Natural killer cell (primary cell): ENCODE data around the gene SLC23A2. TPM values are rescaled to one million over a fixed set of nuclear protein-coding genes. Genes with fewer than 3 reads are reported as not detected.

Experiments used
- ATAC-seq, 3 donors: fragments of 150-1000 bp in 2 of 3; fragments of 200-7000 bp in 1 of 3; cut with Tn5 transposase; 1 replicate in 1 of 3; 2 replicates in 2 of 3; pipeline ENCODE4 v1.10.0; 2021; ENCODE audit warnings: mild to moderate bottlenecking in 2 of 3, moderate library complexity in 2 of 3
- DNase-seq, 2 donors: peaks; one replicate each; pipeline versions ENCODE4 v3.0.0 to v3.0.0-alpha.2; 2013 to 2021; ENCODE audit warnings: mixed read lengths in 1 of 2
- H3K27ac ChIP-seq: one replicate; pipeline ENCODE4 v1.5.1; 2013; ENCODE audit warnings: mild to moderate bottlenecking, low read length
- H3K27me3 ChIP-seq: one replicate; pipeline ENCODE4 v1.6.1; 2013; ENCODE audit warnings: low read length; ENCODE audit not compliant: control insufficient read depth, insufficient read depth
- H3K36me3 ChIP-seq: one replicate; pipeline ENCODE4 v1.6.1; 2013; ENCODE audit warnings: low read length; ENCODE audit not compliant: control insufficient read depth, insufficient read depth
- H3K4me1 ChIP-seq: one replicate; pipeline ENCODE4 v1.6.1; 2013; ENCODE audit warnings: low read length; ENCODE audit not compliant: control insufficient read depth, insufficient read depth
- H3K4me3 ChIP-seq: one replicate; pipeline ENCODE4 v1.5.1; 2013; ENCODE audit warnings: low read length
- H3K9me3 ChIP-seq: one replicate; pipeline ENCODE4 v1.6.1; 2013; ENCODE audit warnings: low read length; ENCODE audit not compliant: control insufficient read depth, insufficient read depth
- H3K27ac Mint-ChIP-seq, 2 donors: one replicate each; pipeline ENCODE4 v1.8.0; 2022; ENCODE audit warnings: mild to moderate bottlenecking in 2 of 2, mixed read lengths in 2 of 2, moderate library complexity in 1 of 2
- H3K27me3 Mint-ChIP-seq, 2 donors: one replicate each; pipeline ENCODE4 v1.8.0; 2022; ENCODE audit warnings: low read depth in 2 of 2, mixed read lengths in 2 of 2
- H3K36me3 Mint-ChIP-seq: one replicate; pipeline ENCODE4 v1.8.0; 2022; ENCODE audit warnings: mixed read lengths
- H3K4me1 Mint-ChIP-seq, 2 donors: one replicate each; pipeline ENCODE4 v1.8.0; 2022; ENCODE audit warnings: mixed read lengths in 2 of 2
- H3K4me3 Mint-ChIP-seq: one replicate; pipeline ENCODE4 v1.8.0; 2022; ENCODE audit warnings: mild to moderate bottlenecking, moderate library complexity, mixed read lengths
- H3K9me3 Mint-ChIP-seq, 2 donors: one replicate each; pipeline ENCODE4 v1.8.0; 2022; ENCODE audit warnings: mixed read lengths in 2 of 2
- WGBS: methylation state at CpG from one replicate; pipeline ENCODE4 v1.1.7; 2013; ENCODE audit warnings: missing lambda C conversion rate; ENCODE audit not compliant: insufficient coverage; 5-methylcytosine and 5-hydroxymethylcytosine counted together
- intact Hi-C: fragments of 100-400 bp; cut with micrococcal nuclease; formaldehyde crosslinking; loops from one replicate; pipeline ENCODE4 v1.14.2; 2022
- total RNA-seq, 4 donors: library from RNA; stranded (reverse); fragments of 120-200 nt in 1 of 4; gene quantifications; one replicate each; pipeline versions ENCODE4 v1.2.3 to v1.2.4, GENCODE V29; 2013 to 2022
- TF ChIP-seq, protein P1 (sequence below): fragments of 200-600 bp; IDR thresholded peaks from one replicate; pipeline ENCODE4 v1.8.0; 2022; ENCODE audit warnings: antibody characterized with exemption

Gene SLC23A2
- total RNA-seq, 3 donors from 2014 or later (not counting 1 experiment from before 2014, with no cell fraction given): 21.8 to 31.5 (median 26.0) TPM

DNA sequence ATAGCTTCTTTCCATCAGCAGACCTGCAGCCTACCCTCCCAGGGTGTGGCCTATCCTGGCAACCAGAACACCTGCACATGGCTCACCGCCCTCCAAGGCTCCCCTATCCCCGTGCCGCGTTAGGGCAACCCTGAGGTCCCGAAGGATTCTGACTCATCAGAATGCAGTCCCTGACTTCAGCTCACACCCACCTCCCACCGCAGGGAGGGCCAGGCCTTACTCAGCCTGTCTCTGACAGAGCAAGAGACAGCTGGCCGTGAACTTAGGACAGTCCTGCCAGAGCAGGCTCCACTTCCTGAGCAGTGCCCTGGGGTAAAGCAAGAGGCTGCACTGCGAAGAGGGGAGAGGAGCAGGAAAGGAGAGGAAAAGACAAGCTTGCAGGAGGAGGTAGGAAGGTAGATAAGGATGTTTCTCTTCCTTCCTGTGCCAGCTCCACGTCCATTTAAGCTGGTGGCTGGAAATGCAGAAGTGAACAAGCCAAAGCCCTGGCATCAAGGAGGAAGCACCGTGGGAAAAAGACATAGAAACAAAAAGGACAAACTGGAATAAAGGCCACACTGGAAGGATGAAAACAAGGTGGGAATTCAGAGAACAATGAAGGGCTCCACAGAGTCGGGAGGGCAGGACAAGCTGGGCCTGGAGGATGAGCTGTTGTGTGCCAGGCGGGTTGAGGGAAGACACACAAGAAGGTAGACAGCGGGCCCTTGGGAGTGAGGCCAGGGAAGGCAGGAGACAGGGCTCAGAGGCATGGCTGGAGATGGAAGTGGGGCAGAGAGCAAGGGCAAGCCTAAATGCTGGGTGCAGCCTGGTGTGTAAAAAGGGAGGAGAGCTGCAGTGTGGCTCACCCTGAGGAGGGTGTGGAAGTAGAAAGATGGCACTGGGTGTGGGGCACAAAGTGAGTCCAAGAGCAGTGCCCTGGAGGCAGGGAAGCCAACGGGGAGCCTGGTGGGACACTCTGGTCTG is 102.7 kb downstream of the SLC23A2 start:
- Histone ChIP-seq H3K36me3 (peaks cover 24% of the 10 kb centered on the region), H3K27ac (no peak overlapping the region), H3K4me3 (no peak overlapping the region), H3K27me3 (no peaks in the 10 kb centered on the region), H3K9me3 (no peaks in the 10 kb centered on the region), H3K4me1 (peaks cover 31% of the 10 kb centered on the region)
- DNase-seq (no peak), ATAC-seq (no peak)
- Mint-ChIP-seq H3K4me3 (no peak overlapping the region), H3K27ac (peak overlapping the region in 1 of 2 donors; percentile 40), H3K27me3 (no peaks in the 10 kb centered on the region), H3K36me3 (peaks cover 8% of the 10 kb centered on the region), H3K4me1 (peaks cover 34 to 45% of the 10 kb centered on the region in 2 donors), H3K9me3 (no peaks in the 10 kb centered on the region)
- intact Hi-C loops: no loop called here
- 87% methylated on average over 14 of the region's 14 CpGs for WGBS
- TF ChIP-seq, protein P1, sequence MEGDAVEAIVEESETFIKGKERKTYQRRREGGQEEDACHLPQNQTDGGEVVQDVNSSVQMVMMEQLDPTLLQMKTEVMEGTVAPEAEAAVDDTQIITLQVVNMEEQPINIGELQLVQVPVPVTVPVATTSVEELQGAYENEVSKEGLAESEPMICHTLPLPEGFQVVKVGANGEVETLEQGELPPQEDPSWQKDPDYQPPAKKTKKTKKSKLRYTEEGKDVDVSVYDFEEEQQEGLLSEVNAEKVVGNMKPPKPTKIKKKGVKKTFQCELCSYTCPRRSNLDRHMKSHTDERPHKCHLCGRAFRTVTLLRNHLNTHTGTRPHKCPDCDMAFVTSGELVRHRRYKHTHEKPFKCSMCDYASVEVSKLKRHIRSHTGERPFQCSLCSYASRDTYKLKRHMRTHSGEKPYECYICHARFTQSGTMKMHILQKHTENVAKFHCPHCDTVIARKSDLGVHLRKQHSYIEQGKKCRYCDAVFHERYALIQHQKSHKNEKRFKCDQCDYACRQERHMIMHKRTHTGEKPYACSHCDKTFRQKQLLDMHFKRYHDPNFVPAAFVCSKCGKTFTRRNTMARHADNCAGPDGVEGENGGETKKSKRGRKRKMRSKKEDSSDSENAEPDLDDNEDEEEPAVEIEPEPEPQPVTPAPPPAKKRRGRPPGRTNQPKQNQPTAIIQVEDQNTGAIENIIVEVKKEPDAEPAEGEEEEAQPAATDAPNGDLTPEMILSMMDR: no peak

DNA sequence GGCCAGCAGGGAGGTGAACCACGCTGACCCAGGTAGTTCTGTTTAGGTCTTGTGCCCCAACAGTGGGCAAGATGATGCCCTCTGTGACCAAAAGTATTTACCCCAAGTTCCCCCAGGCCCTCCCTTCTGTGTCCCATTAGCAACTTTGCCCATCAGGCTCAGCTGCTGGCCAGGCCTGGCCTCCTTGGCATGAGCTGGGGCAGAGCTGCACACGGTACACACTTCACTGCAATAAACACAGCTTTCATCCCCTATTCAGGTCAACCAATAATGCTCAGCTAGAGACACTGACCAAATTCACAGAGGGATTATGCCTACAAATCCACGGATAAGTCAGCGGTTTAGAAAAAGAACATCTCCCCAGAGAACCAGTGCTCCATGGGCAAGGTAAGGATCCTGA is 103.7 kb downstream of the SLC23A2 start:
- Histone ChIP-seq H3K27me3 (no peaks in the 10 kb centered on the region), H3K36me3 (peaks cover 24% of the 10 kb centered on the region), H3K4me3 (no peak overlapping the region), H3K27ac (no peak overlapping the region), H3K4me1 (peaks cover 31% of the 10 kb centered on the region), H3K9me3 (no peaks in the 10 kb centered on the region)
- H3K4me3 Mint-ChIP-seq: no peak overlapping the region
- H3K9me3 Mint-ChIP-seq: no peaks in the 10 kb centered on the region
- TF ChIP-seq, protein P1: no peak
- H3K27ac Mint-ChIP-seq: peak overlapping the region in 1 of 2 donors; percentile 44
- 96% methylated on average over 4 of the region's 4 CpGs for WGBS
- no peak for DNase-seq
- H3K27me3 Mint-ChIP-seq: no peaks in the 10 kb centered on the region
- peaks cover 8% of the 10 kb centered on the region for H3K36me3 Mint-ChIP-seq
- intact Hi-C loops: no loop called here
- H3K4me1 Mint-ChIP-seq: peaks cover 34 to 45% of the 10 kb centered on the region in 2 donors
- ATAC-seq: no peak

DNA sequence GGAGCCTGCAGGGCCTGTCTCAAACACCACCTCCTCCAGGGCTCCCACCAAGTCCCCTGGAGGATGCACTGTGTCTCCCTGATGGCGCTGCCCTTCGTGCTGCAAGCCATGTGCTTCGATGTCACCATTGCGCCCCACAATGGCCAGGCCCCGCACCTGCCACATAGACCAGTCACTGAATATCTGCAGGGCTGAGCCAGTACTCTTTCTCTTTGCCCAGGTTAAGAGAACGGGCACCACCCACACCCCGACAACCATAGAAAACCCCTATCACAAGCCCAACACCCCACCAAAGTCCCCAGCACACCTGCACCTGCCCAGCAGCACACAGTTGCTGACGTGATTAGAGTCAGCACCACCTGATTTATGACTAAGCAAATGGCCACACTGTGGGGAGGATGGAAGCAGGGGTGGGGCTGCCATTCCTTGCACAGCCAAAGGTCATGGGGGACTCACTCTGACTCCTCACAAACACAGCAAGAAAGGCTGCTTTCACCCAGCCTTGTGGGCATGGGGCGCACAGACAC is 104.3 kb downstream of the SLC23A2 start:
- Mint-ChIP-seq H3K27ac (peak overlapping the region in 1 of 2 donors; percentile 44), H3K9me3 (no peaks in the 10 kb centered on the region), H3K4me1 (peaks cover 34 to 45% of the 10 kb centered on the region in 2 donors), H3K4me3 (no peak overlapping the region), H3K27me3 (no peaks in the 10 kb centered on the region), H3K36me3 (peaks cover 8% of the 10 kb centered on the region)
- H3K27ac ChIP-seq: no peak overlapping the region
- no peak overlapping the region for H3K4me3 ChIP-seq
- peaks cover 31% of the 10 kb centered on the region for H3K4me1 ChIP-seq
- no peaks in the 10 kb centered on the region for H3K9me3 ChIP-seq
- H3K27me3 ChIP-seq: no peaks in the 10 kb centered on the region
- TF ChIP-seq, protein P1: no peak
- WGBS: 86% methylated on average over 9 of the region's 9 CpGs
- H3K36me3 ChIP-seq: peaks cover 21% of the 10 kb centered on the region
- peak in 1 of 3 donors; percentile 35 for ATAC-seq
- DNase-seq: peak in 1 of 2 donors; percentile 23
- intact Hi-C loops: no loop called here
